Karpas-422 (cell line): ENCODE results near the gene FER. TPM values are rescaled to one million over a fixed set of nuclear protein-coding genes. Genes with fewer than 3 reads are reported as not detected.
"Not testable (repeated sequence)": the region's sequence is repeated elsewhere in the genome, so short reads cannot be mapped to it uniquely, and the experiment has no call there.

Source experiments
- DNase-seq: peaks from one replicate; pipeline ENCODE4 v3.0.0-alpha.2; 2015
- H2AFZ ChIP-seq: fragments of 200-600 bp; sonication (generic); 2 replicates; pipeline ENCODE4 v1.6.1; 2014; ENCODE audit warnings: antibody characterized with exemption, low read length, mixed read lengths
- H3K27ac ChIP-seq: fragments of 200-600 bp; sonication (generic); 2 replicates; pipeline ENCODE4 v1.5.1; 2014; ENCODE audit warnings: mild to moderate bottlenecking, low read length, moderate library complexity
- H3K27me3 ChIP-seq: fragments of 200-600 bp; sonication (generic); 2 replicates; pipeline ENCODE4 v1.6.1; 2014; ENCODE audit warnings: low read length, mixed read lengths
- H3K36me3 ChIP-seq: fragments of 200-600 bp; sonication (generic); 2 replicates; pipeline ENCODE4 v1.6.1; 2014; ENCODE audit warnings: low read length, mixed read lengths; ENCODE audit not compliant: insufficient read depth
- H3K4me1 ChIP-seq: fragments of 200-600 bp; sonication (generic); 2 replicates; pipeline ENCODE4 v1.6.1; 2014; ENCODE audit warnings: mild to moderate bottlenecking, low read length, mixed read lengths
- H3K4me2 ChIP-seq: fragments of 200-600 bp; sonication (generic); 2 replicates; pipeline ENCODE4 v1.6.1; 2014; ENCODE audit warnings: low read length, low read depth, mild to moderate bottlenecking; ENCODE audit not compliant: poor library complexity, severe bottlenecking
- H3K4me3 ChIP-seq: fragments of 200-600 bp; sonication (generic); 2 replicates; pipeline ENCODE4 v1.5.1; 2014; ENCODE audit warnings: mild to moderate bottlenecking, antibody characterized with exemption, low read length, mixed read lengths
- H3K79me2 ChIP-seq: fragments of 200-600 bp; sonication (generic); 2 replicates; pipeline ENCODE4 v1.6.1; 2014; ENCODE audit warnings: mild to moderate bottlenecking, low read length, mixed read lengths
- H3K9ac ChIP-seq: fragments of 200-600 bp; sonication (generic); 2 replicates; pipeline ENCODE4 v1.6.0; 2014; ENCODE audit warnings: low read length
- H3K9me2 ChIP-seq: fragments of 200-600 bp; sonication (generic), shearing (Covaris generic); replicated peaks from 2 replicates; pipeline ENCODE4 v1.6.0; 2014; ENCODE audit warnings: mild to moderate bottlenecking, low read length, moderate library complexity; ENCODE audit not compliant: insufficient read depth
- H3K9me3 ChIP-seq: fragments of 300-700, 200-600 bp; sonication (generic); 2 replicates; pipeline ENCODE4 v1.6.1; 2014; ENCODE audit warnings: low read length, mixed read lengths
- H4K20me1 ChIP-seq: fragments of 200-600 bp; sonication (generic); 2 replicates; pipeline ENCODE4 v1.6.1; 2014; ENCODE audit warnings: mild to moderate bottlenecking, antibody characterized with exemption, low read length, low read depth; ENCODE audit not compliant: insufficient read depth
- total RNA-seq: library from RNA; depleted of rRNA; stranded (reverse); fragments of >200 nt; shearing (Covaris generic); gene quantifications from 2 replicates; pipeline ENCODE4 v1.2.3, GENCODE V29; 2014; ENCODE audit warnings: low replicate concordance

Gene FER
- total RNA-seq, 1 experiment from 2014 or later, result 14.6 TPM

GRCh38 chr5:109164001-109164400, 416.3 kb downstream of the FER start:
- no peaks in the 10 kb centered on the region for H3K27me3 ChIP-seq

DNA sequence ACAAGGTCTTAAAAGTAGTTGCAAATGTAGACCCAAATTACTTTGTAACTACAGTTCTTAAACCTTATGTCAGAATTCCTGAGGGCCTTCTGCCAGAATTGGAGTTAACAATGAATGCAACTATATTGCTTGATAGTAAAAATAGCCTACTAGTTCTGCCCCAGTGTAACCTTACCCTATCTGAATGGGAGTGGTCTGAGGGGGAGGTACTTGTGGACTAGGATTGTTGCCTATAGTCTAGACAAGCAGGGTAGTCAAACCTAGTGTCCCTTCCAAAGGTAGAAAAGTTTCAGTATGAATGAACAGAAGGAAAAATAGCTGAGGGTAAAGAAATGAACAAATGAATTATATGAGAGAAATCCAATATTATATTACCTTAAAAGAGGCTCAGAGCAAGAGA, 419.9 kb downstream of the FER start:
- H4K20me1 ChIP-seq, result no peaks in the 10 kb centered on the region
- no peak for DNase-seq
- no peaks in the 10 kb centered on the region for H3K79me2 ChIP-seq
- H3K9ac ChIP-seq, result no peak overlapping the region
- H2AFZ ChIP-seq, result no peak overlapping the region
- H3K27ac ChIP-seq, result no peak overlapping the region
- H3K4me1 ChIP-seq, result peaks cover 4% of the 10 kb centered on the region
- H3K4me3 ChIP-seq, result no peak overlapping the region
- no peaks in the 10 kb centered on the region for H3K9me2 ChIP-seq
- no peaks in the 10 kb centered on the region for H3K36me3 ChIP-seq
- H3K27me3 ChIP-seq, result no peaks in the 10 kb centered on the region
- H3K9me3 ChIP-seq, result no peaks in the 10 kb centered on the region
- no peak overlapping the region for H3K4me2 ChIP-seq

More at GRCh38 chr5:109164001-109164400, 416.3 kb downstream of the FER start:
- Histone ChIP-seq H3K79me2 (no peaks in the 10 kb centered on the region), H3K4me3 (no peak overlapping the region), H3K4me2 (no peak overlapping the region), H3K27ac (no peak overlapping the region), H3K9ac (no peak overlapping the region), H3K9me2 (no peaks in the 10 kb centered on the region), H3K36me3 (no peaks in the 10 kb centered on the region), H2AFZ (no peak overlapping the region), H3K9me3 (no peaks in the 10 kb centered on the region), H4K20me1 (no peaks in the 10 kb centered on the region), H3K4me1 (peaks cover 4% of the 10 kb centered on the region)
- peak; percentile 50 for DNase-seq

- H4K20me1 ChIP-seq, result no peaks in the 10 kb centered on the region
- no peak overlapping the region for H3K4me3 ChIP-seq
- no peaks in the 10 kb centered on the region for H3K9me2 ChIP-seq
- no peak for DNase-seq
- no peak overlapping the region for H3K4me2 ChIP-seq
- H3K27ac ChIP-seq, result no peak overlapping the region
- H3K9ac ChIP-seq, result no peak overlapping the region
- no peaks in the 10 kb centered on the region for H3K36me3 ChIP-seq
- H3K79me2 ChIP-seq, result no peaks in the 10 kb centered on the region
- peaks cover 4% of the 10 kb centered on the region for H3K4me1 ChIP-seq
- H2AFZ ChIP-seq, result no peak overlapping the region
- no peaks in the 10 kb centered on the region for H3K9me3 ChIP-seq
- H3K27me3 ChIP-seq, result no peaks in the 10 kb centered on the region
Observed at GRCh38 chr5:109168151-109168550, 420.5 kb downstream of the FER start.

- H3K4me2 ChIP-seq, result no peak overlapping the region
- no peak overlapping the region for H2AFZ ChIP-seq
- H3K79me2 ChIP-seq, result no peaks in the 10 kb centered on the region
- no peaks in the 10 kb centered on the region for H3K36me3 ChIP-seq
- H3K9ac ChIP-seq, result no peak overlapping the region
- no peak for DNase-seq
- H4K20me1 ChIP-seq, result no peaks in the 10 kb centered on the region
- no peaks in the 10 kb centered on the region for H3K9me2 ChIP-seq
- no peaks in the 10 kb centered on the region for H3K27me3 ChIP-seq
- H3K4me1 ChIP-seq, result no peaks in the 10 kb centered on the region
- H3K4me3 ChIP-seq, result no peak overlapping the region
- no peak overlapping the region for H3K27ac ChIP-seq
- H3K9me3 ChIP-seq, result no peaks in the 10 kb centered on the region
Observed at GRCh38 chr5:109170629-109171350, 423.1 kb downstream of the FER start.

DNA sequence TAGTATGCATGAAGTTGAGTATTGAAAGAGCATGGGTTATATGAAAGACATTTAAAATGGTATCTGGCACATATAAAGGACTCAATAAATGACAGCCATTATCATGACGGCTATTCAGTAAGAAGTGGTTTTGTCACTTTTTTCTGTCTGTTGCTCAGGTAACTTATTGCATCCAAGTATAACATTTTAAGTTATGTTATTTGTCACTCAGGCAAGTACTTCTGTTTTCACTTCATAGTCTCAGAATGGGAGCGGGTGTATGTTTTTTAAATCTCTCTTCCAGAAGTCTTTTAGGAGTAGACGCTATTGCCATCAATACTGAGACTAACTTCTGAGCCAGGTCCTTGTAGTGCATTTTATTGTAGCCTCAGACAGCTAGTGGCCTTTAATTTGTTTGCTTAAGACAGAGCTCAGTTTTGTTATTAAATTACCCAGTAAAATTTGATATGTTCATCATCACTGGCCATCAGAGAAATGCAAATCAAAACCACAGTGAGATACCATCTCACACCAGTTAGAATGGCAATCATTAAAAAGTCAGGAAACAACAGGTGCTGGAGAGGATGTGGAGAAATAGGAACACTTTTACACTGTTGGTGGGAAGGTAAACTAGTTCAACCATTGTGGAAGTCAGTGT, 423.9 kb downstream of the FER start:
- not testable (repeated sequence) for H3K4me2 ChIP-seq, H3K79me2 ChIP-seq, H3K9ac ChIP-seq, H3K9me3 ChIP-seq, H3K27me3 ChIP-seq, H3K27ac ChIP-seq, H2AFZ ChIP-seq, H3K4me3 ChIP-seq, H3K4me1 ChIP-seq, DNase-seq, H4K20me1 ChIP-seq, H3K9me2 ChIP-seq, H3K36me3 ChIP-seq

DNA sequence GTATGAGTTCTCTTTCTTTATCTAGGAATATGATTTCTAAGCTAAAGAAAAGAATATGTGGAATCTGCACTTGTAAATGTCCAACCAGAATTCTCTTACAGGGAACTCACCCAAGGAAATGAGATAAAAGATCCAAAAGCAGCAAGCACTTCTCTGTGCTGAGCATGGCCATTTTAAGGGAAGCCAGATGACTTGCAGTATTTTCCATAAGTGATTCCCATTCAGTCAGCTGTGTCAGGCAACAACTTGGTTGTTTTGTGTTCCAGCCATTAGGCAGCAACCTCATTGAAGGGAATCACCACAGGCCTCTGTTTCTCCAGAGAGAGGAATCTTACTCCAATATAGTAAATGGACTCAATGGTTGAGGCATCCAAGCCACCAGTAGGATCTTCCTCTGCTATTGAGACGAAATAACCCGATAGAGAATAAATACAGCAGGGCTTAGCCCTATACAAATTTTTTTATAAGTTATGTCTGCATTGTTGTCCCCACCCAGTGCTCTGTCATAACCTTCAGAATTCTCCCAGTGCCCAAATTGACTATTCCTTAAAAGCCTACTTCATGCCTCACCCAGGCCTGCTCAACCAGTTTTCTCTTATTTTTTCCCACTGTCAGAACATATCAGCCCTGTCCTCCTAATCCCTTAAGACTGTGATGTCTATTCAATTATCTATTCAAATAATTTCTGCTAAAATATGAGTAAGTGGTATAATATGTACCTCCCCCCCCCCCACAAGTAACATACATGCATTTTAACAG, 425.5 kb downstream of the FER start:
- H3K9ac ChIP-seq, result no peak overlapping the region

DNA sequence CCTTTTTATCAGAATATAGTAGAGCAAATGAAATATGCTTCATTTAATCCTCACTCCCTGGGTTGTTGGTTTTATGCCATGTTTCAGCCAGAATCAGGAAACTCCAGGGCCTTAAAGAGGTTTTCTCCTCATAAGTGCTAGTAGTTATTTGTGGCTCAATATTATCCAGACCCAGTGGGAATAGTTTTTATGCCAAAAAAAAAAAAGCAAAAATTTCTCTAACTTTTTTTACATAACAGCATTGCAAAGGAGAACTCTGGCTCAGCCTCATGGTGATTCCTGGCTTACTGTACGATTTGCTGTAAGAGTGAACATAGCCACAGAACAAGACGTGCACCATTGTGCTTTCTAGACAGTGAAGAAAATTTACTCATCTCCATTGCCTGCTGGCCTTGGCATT, 429.5 kb downstream of the FER start:
- Histone ChIP-seq H3K27ac (no peak overlapping the region), H3K9me2 (no peaks in the 10 kb centered on the region), H3K4me2 (no peak overlapping the region), H3K27me3 (no peaks in the 10 kb centered on the region), H3K9me3 (no peaks in the 10 kb centered on the region), H3K9ac (no peak overlapping the region), H2AFZ (no peak overlapping the region), H3K4me1 (no peaks in the 10 kb centered on the region), H4K20me1 (no peaks in the 10 kb centered on the region), H3K36me3 (no peaks in the 10 kb centered on the region), H3K4me3 (no peak overlapping the region), H3K79me2 (no peaks in the 10 kb centered on the region)
- no peak for DNase-seq

More for the DNA sequence above, 425.5 kb downstream of the FER start:
- H4K20me1 ChIP-seq, result no peaks in the 10 kb centered on the region
- no peaks in the 10 kb centered on the region for H3K79me2 ChIP-seq
- H3K4me2 ChIP-seq, result no peak overlapping the region
- no peaks in the 10 kb centered on the region for H3K4me1 ChIP-seq
- H3K9me2 ChIP-seq, result no peaks in the 10 kb centered on the region
- H3K36me3 ChIP-seq, result no peaks in the 10 kb centered on the region
- H3K4me3 ChIP-seq, result no peak overlapping the region
- H2AFZ ChIP-seq, result no peak overlapping the region
- H3K27me3 ChIP-seq, result no peaks in the 10 kb centered on the region
- no peak for DNase-seq
- no peaks in the 10 kb centered on the region for H3K9me3 ChIP-seq
- H3K27ac ChIP-seq, result no peak overlapping the region

- no peak for DNase-seq
- Histone ChIP-seq H4K20me1 (no peaks in the 10 kb centered on the region), H3K9me2 (no peaks in the 10 kb centered on the region), H3K4me2 (no peak overlapping the region), H3K9me3 (no peaks in the 10 kb centered on the region), H2AFZ (no peak overlapping the region), H3K4me3 (no peak overlapping the region), H3K27me3 (no peaks in the 10 kb centered on the region), H3K36me3 (no peaks in the 10 kb centered on the region), H3K79me2 (no peaks in the 10 kb centered on the region), H3K9ac (no peak overlapping the region), H3K27ac (no peak overlapping the region), H3K4me1 (no peaks in the 10 kb centered on the region)
Observed at GRCh38 chr5:109177782-109178181, 430.1 kb downstream of the FER start.
